Inflammatory macrophage (primary cell): Measurements from ENCODE around the gene PPP1R15A.
"Not testable (repeated sequence)": the region's sequence is repeated elsewhere in the genome, so short reads cannot be mapped to it uniquely, and the experiment has no call there.

Experiments
- DNase-seq, 2 donors: peaks; one replicate each; pipeline ENCODE4 v3.0.0-alpha.2; 2020 to 2022

The PPP1R15A gene

GRCh38 chr19:48915757-48916156 is 43.5 kb downstream of the PPP1R15A start:
- DNase-seq, result no peak

- DNase-seq, result no peak
These were observed 45.9 kb downstream of the PPP1R15A start for GRCh38 chr19:48918071-48918470.

- no peak for DNase-seq
These were observed 46.6 kb downstream of the PPP1R15A start for GRCh38 chr19:48918801-48919247.

- DNase-seq, result not testable (repeated sequence)
These were observed 47.0 kb downstream of the PPP1R15A start for GRCh38 chr19:48919271-48919670.

- DNase-seq, result no peak
These were observed 48.7 kb downstream of the PPP1R15A start for GRCh38 chr19:48920949-48921348.

GRCh38 chr19:48921721-48922500 is 49.7 kb downstream of the PPP1R15A start:
- no peak for DNase-seq

GRCh38 chr19:48922548-48923490 is 50.6 kb downstream of the PPP1R15A start:
- DNase-seq, result no peak

GRCh38 chr19:48925240-48925843 is 53.1 kb downstream of the PPP1R15A start:
- no peak for DNase-seq
